ENCODE results near the gene FXYD2. TPM values are rescaled to one million over a fixed set of nuclear protein-coding genes. Genes with fewer than 3 reads are reported as not detected.

The FXYD2 gene
- total and polyA plus RNA-seq, 2 of the 8 experiments (the other 6 are each of a cell fraction or from before 2014, with no cell fraction given) = 0.89 to 1.1 TPM

GRCh38 chr11:117827521-117828511 is 3.3 kb upstream of the FXYD2 start (continued):
- TF ChIP-seq NRF1 (IDR thresholded peaks at IDR 0.05; ENCODE audit: low read depth, low read length) = no peak
- TF ChIP-seq RBBP5 (IDR thresholded peaks at IDR 0.05; ENCODE audit: borderline replicate concordance, low read depth, low read length) = no peak
- no peak for TF ChIP-seq CHD7 (IDR thresholded peaks at IDR 0.05; ENCODE audit: insufficient replicate concordance, low read length)
- no peak for TF ChIP-seq KDM1A (IDR thresholded peaks at IDR 0.05; ENCODE audit: borderline replicate concordance, low read length)
- no peak for TF ChIP-seq GABPA (IDR thresholded peaks at IDR 0.05; ENCODE audit: borderline replicate concordance, insufficient read depth, low read length)
- no peak for TF ChIP-seq SAP30 (IDR thresholded peaks at IDR 0.05; ENCODE audit: insufficient read depth, insufficient replicate concordance, low read length)
